ENCODE results near the gene SSBP3.

DNA sequence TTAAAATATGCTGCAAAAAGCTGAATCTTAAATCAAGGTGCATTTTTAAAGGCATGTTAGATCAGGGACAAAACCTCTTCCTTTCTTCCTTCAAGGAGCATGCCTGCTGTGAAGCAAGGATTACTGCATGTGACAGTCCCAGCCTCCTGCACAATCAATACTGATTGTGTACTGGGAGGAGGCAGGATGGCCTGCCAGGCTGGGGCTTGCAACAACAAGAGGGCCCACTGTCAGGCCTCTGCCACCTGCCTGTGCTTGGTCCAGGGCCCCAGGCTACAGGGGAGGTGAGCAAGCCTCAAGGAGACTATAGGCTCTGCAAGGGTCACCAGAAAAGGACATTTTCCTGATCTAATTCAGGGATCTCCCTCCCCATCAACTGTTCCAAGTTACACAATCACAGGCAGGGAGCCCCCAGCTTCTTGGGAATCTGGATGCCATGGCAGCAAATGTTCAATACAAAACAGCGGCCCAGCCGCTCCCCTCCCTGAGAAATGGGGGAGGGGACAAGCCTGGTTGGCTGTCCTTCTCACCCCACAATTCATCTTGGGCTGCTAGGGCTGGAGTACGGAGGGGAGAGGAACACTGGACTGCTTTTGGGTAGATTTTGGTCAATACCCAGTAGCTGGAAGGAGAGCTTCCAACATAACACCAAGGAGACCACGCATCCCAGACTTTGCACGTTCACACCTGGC lies 76.7 kb downstream of the SSBP3 start:
- TF ChIP-seq ZNF396 (CRISPR knock-in tag; IDR thresholded peaks at IDR 0.05; ENCODE audit: borderline replicate concordance) (no peak), ZNF232 (CRISPR knock-in tag; IDR thresholded peaks at IDR 0.05) (no peak), TEAD4 (CRISPR knock-in tag; IDR thresholded peaks at IDR 0.05) (no peak), TEAD1 (CRISPR knock-in tag; IDR thresholded peaks at IDR 0.05) (no peak), FOXP1 (CRISPR knock-in tag; IDR thresholded peaks at IDR 0.05; ENCODE audit: borderline replicate concordance) (no peak), TCF7 (CRISPR knock-in tag; IDR thresholded peaks at IDR 0.05; ENCODE audit: low read depth) (no peak)
- TF ChIP-seq, protein P1, sequence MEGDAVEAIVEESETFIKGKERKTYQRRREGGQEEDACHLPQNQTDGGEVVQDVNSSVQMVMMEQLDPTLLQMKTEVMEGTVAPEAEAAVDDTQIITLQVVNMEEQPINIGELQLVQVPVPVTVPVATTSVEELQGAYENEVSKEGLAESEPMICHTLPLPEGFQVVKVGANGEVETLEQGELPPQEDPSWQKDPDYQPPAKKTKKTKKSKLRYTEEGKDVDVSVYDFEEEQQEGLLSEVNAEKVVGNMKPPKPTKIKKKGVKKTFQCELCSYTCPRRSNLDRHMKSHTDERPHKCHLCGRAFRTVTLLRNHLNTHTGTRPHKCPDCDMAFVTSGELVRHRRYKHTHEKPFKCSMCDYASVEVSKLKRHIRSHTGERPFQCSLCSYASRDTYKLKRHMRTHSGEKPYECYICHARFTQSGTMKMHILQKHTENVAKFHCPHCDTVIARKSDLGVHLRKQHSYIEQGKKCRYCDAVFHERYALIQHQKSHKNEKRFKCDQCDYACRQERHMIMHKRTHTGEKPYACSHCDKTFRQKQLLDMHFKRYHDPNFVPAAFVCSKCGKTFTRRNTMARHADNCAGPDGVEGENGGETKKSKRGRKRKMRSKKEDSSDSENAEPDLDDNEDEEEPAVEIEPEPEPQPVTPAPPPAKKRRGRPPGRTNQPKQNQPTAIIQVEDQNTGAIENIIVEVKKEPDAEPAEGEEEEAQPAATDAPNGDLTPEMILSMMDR (IDR thresholded peaks at IDR 0.05), result no peak
- TF ChIP-seq, protein P2, sequence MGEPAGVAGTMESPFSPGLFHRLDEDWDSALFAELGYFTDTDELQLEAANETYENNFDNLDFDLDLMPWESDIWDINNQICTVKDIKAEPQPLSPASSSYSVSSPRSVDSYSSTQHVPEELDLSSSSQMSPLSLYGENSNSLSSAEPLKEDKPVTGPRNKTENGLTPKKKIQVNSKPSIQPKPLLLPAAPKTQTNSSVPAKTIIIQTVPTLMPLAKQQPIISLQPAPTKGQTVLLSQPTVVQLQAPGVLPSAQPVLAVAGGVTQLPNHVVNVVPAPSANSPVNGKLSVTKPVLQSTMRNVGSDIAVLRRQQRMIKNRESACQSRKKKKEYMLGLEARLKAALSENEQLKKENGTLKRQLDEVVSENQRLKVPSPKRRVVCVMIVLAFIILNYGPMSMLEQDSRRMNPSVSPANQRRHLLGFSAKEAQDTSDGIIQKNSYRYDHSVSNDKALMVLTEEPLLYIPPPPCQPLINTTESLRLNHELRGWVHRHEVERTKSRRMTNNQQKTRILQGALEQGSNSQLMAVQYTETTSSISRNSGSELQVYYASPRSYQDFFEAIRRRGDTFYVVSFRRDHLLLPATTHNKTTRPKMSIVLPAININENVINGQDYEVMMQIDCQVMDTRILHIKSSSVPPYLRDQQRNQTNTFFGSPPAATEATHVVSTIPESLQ (CRISPR knock-in tag; IDR thresholded peaks at IDR 0.05), result no peak
- TF ChIP-seq, protein P3, sequence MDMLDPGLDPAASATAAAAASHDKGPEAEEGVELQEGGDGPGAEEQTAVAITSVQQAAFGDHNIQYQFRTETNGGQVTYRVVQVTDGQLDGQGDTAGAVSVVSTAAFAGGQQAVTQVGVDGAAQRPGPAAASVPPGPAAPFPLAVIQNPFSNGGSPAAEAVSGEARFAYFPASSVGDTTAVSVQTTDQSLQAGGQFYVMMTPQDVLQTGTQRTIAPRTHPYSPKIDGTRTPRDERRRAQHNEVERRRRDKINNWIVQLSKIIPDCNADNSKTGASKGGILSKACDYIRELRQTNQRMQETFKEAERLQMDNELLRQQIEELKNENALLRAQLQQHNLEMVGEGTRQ (CRISPR knock-in tag; IDR thresholded peaks at IDR 0.05), result 0 out of 2 replicates have a peak, but pooled peaks have one; percentile 15
- TF ChIP-seq, protein P4, sequence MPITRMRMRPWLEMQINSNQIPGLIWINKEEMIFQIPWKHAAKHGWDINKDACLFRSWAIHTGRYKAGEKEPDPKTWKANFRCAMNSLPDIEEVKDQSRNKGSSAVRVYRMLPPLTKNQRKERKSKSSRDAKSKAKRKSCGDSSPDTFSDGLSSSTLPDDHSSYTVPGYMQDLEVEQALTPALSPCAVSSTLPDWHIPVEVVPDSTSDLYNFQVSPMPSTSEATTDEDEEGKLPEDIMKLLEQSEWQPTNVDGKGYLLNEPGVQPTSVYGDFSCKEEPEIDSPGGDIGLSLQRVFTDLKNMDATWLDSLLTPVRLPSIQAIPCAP (CRISPR knock-in tag; IDR thresholded peaks at IDR 0.05), result no peak
- TF ChIP-seq, protein P5, sequence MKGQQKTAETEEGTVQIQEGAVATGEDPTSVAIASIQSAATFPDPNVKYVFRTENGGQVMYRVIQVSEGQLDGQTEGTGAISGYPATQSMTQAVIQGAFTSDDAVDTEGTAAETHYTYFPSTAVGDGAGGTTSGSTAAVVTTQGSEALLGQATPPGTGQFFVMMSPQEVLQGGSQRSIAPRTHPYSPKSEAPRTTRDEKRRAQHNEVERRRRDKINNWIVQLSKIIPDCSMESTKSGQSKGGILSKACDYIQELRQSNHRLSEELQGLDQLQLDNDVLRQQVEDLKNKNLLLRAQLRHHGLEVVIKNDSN (CRISPR knock-in tag; IDR thresholded peaks at IDR 0.05), result no peak
- TF ChIP-seq, protein P6, sequence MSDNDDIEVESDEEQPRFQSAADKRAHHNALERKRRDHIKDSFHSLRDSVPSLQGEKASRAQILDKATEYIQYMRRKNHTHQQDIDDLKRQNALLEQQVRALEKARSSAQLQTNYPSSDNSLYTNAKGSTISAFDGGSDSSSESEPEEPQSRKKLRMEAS (CRISPR knock-in tag; IDR thresholded peaks at IDR 0.05), result no peak
- TF ChIP-seq, protein P7, sequence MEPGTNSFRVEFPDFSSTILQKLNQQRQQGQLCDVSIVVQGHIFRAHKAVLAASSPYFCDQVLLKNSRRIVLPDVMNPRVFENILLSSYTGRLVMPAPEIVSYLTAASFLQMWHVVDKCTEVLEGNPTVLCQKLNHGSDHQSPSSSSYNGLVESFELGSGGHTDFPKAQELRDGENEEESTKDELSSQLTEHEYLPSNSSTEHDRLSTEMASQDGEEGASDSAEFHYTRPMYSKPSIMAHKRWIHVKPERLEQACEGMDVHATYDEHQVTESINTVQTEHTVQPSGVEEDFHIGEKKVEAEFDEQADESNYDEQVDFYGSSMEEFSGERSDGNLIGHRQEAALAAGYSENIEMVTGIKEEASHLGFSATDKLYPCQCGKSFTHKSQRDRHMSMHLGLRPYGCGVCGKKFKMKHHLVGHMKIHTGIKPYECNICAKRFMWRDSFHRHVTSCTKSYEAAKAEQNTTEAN (CRISPR knock-in tag; IDR thresholded peaks at IDR 0.05), result no peak
- TF ChIP-seq, protein P8, sequence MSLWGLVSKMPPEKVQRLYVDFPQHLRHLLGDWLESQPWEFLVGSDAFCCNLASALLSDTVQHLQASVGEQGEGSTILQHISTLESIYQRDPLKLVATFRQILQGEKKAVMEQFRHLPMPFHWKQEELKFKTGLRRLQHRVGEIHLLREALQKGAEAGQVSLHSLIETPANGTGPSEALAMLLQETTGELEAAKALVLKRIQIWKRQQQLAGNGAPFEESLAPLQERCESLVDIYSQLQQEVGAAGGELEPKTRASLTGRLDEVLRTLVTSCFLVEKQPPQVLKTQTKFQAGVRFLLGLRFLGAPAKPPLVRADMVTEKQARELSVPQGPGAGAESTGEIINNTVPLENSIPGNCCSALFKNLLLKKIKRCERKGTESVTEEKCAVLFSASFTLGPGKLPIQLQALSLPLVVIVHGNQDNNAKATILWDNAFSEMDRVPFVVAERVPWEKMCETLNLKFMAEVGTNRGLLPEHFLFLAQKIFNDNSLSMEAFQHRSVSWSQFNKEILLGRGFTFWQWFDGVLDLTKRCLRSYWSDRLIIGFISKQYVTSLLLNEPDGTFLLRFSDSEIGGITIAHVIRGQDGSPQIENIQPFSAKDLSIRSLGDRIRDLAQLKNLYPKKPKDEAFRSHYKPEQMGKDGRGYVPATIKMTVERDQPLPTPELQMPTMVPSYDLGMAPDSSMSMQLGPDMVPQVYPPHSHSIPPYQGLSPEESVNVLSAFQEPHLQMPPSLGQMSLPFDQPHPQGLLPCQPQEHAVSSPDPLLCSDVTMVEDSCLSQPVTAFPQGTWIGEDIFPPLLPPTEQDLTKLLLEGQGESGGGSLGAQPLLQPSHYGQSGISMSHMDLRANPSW (CRISPR knock-in tag; conservative IDR thresholded peaks at IDR 0.05; ENCODE audit: low read depth), result no peak

Data from WTC11 (cell line).